Stimulated activated naive B cell treated with anti-CD40 and anti-IgM and Interleukin-4, amounts not matched to agents 10 μg/mL and 1 μg/mL and 100 μg/mL, for 72 hours (primary cell): Measurements from ENCODE around the gene APOB.
A peak's percentile ranks its signal among the peaks of the same experiment; 100 is the strongest.

Experiments used
- ATAC-seq, 2 donors: fragments of 150-1000 bp; cut with Tn5 transposase; replicated peaks; 2 replicates each; pipeline ENCODE4 v1.10.0; 2021; ENCODE audit warnings: moderate library complexity in 1 of 2
- DNase-seq: peaks from one replicate; pipeline ENCODE4 v3.0.0; 2021
- H3K27ac Mint-ChIP-seq: one replicate; pipeline ENCODE4 v1.8.0; 2022; ENCODE audit warnings: mild to moderate bottlenecking, mixed read lengths
- H3K27me3 Mint-ChIP-seq, 2 donors: one replicate each; pipeline ENCODE4 v1.8.0; 2022; ENCODE audit warnings: mixed read lengths in 2 of 2
- H3K36me3 Mint-ChIP-seq, 2 donors: one replicate each; pipeline ENCODE4 v1.8.0; 2022; ENCODE audit warnings: mixed read lengths in 2 of 2, mild to moderate bottlenecking in 1 of 2
- H3K4me1 Mint-ChIP-seq, 2 donors: one replicate each; pipeline ENCODE4 v1.8.0; 2022; ENCODE audit warnings: mixed read lengths in 2 of 2, mild to moderate bottlenecking in 1 of 2
- H3K4me3 Mint-ChIP-seq, 2 donors: one replicate each; pipeline ENCODE4 v1.8.0; 2022; ENCODE audit warnings: mild to moderate bottlenecking in 2 of 2, mixed read lengths in 2 of 2, moderate library complexity in 1 of 2
- H3K9me3 Mint-ChIP-seq, 2 donors: one replicate each; pipeline ENCODE4 v1.8.0; 2022; ENCODE audit warnings: mixed read lengths in 2 of 2, mild to moderate bottlenecking in 1 of 2

The APOB gene

GRCh38 chr2:21043744-21044532, at the start of gene APOB:
APOB (minus strand) TSS chr2:21044073; CDS start chr2:21043945, 128 bp downstream.
- DNase-seq (no peak), ATAC-seq (peak; percentile 8 to 45)
- Mint-ChIP-seq H3K36me3 (no peaks in the 10 kb centered on the region), H3K4me3 (peak within 1 kb of the TSS; percentile 37 to 48), H3K4me1 (peaks cover 3 to 7% of the 10 kb centered on the region in 2 donors), H3K27ac (no peak within 1 kb of the TSS), H3K9me3 (no peaks in the 10 kb centered on the region), H3K27me3 (peaks cover 38 to 39% of the 10 kb centered on the region in 2 donors)

- Mint-ChIP-seq H3K4me3 (no peak overlapping the region), H3K4me1 (no peaks in the 10 kb centered on the region), H3K27ac (no peak overlapping the region), H3K27me3 (peaks cover 0 to 8% of the 10 kb centered on the region in 2 donors), H3K36me3 (no peaks in the 10 kb centered on the region), H3K9me3 (no peaks in the 10 kb centered on the region)
- DNase-seq (no peak), ATAC-seq (no peak)
Measured at GRCh38 chr2:21092308-21092869, 48.5 kb upstream of the APOB start.

- no peak for DNase-seq
- Mint-ChIP-seq H3K27me3 (no peaks in the 10 kb centered on the region), H3K36me3 (no peaks in the 10 kb centered on the region), H3K9me3 (peaks cover 0 to 2% of the 10 kb centered on the region in 2 donors), H3K27ac (no peak overlapping the region), H3K4me1 (no peaks in the 10 kb centered on the region), H3K4me3 (no peak overlapping the region)
- no peak for ATAC-seq
Measured at GRCh38 chr2:21084401-21084800, 40.5 kb upstream of the APOB start.

- H3K36me3 Mint-ChIP-seq: no peaks in the 10 kb centered on the region
- no peak for DNase-seq
- H3K27ac Mint-ChIP-seq: no peak overlapping the region
- H3K4me3 Mint-ChIP-seq: no peak overlapping the region
- no peak for ATAC-seq
- no peaks in the 10 kb centered on the region for H3K4me1 Mint-ChIP-seq
- H3K27me3 Mint-ChIP-seq: no peaks in the 10 kb centered on the region
- H3K9me3 Mint-ChIP-seq: peaks cover 0 to 4% of the 10 kb centered on the region in 2 donors
Measured at GRCh38 chr2:21083482-21083881, 39.6 kb upstream of the APOB start.

- Mint-ChIP-seq H3K27ac (no peak overlapping the region), H3K27me3 (no peaks in the 10 kb centered on the region), H3K4me1 (no peaks in the 10 kb centered on the region), H3K36me3 (no peaks in the 10 kb centered on the region), H3K9me3 (peaks cover 4 to 9% of the 10 kb centered on the region in 2 donors), H3K4me3 (no peak overlapping the region)
- DNase-seq (no peak), ATAC-seq (no peak)
Measured at GRCh38 chr2:21078296-21078695, 34.4 kb upstream of the APOB start.

- ATAC-seq: no peak
- Mint-ChIP-seq H3K4me3 (no peak overlapping the region), H3K36me3 (no peaks in the 10 kb centered on the region)
Measured at GRCh38 chr2:21072477-21073242, 28.8 kb upstream of the APOB start.

GRCh38 chr2:21070341-21071257, 26.7 kb upstream of the APOB start:
- Mint-ChIP-seq H3K36me3 (no peaks in the 10 kb centered on the region), H3K4me3 (no peak overlapping the region), H3K27me3 (peaks cover 0 to 7% of the 10 kb centered on the region in 2 donors), H3K4me1 (no peaks in the 10 kb centered on the region), H3K9me3 (no peaks in the 10 kb centered on the region), H3K27ac (no peak overlapping the region)
- no peak for DNase-seq
- ATAC-seq: no peak

More at GRCh38 chr2:21072477-21073242, 28.8 kb upstream of the APOB start:
- Mint-ChIP-seq H3K4me1 (no peaks in the 10 kb centered on the region), H3K27ac (no peak overlapping the region), H3K27me3 (peaks cover 0 to 7% of the 10 kb centered on the region in 2 donors), H3K9me3 (peaks cover 0 to 2% of the 10 kb centered on the region in 2 donors)
- no peak for DNase-seq

- Mint-ChIP-seq H3K9me3 (no peaks in the 10 kb centered on the region), H3K4me1 (no peaks in the 10 kb centered on the region), H3K36me3 (no peaks in the 10 kb centered on the region), H3K27me3 (peaks cover 0 to 7% of the 10 kb centered on the region in 2 donors), H3K27ac (no peak overlapping the region), H3K4me3 (no peak overlapping the region)
- DNase-seq: no peak
- no peak for ATAC-seq
Measured at GRCh38 chr2:21069746-21070340, 26.0 kb upstream of the APOB start.

GRCh38 chr2:21067859-21068537, 24.1 kb upstream of the APOB start:
- Mint-ChIP-seq H3K27ac (no peak overlapping the region), H3K36me3 (no peaks in the 10 kb centered on the region), H3K4me1 (no peaks in the 10 kb centered on the region), H3K4me3 (no peak overlapping the region), H3K27me3 (peaks cover 0 to 7% of the 10 kb centered on the region in 2 donors), H3K9me3 (no peaks in the 10 kb centered on the region)
- ATAC-seq (no peak), DNase-seq (no peak)

- Mint-ChIP-seq H3K36me3 (no peaks in the 10 kb centered on the region), H3K4me3 (no peak overlapping the region), H3K9me3 (no peaks in the 10 kb centered on the region), H3K4me1 (no peaks in the 10 kb centered on the region), H3K27me3 (peaks cover 0 to 7% of the 10 kb centered on the region in 2 donors), H3K27ac (no peak overlapping the region)
- ATAC-seq: no peak
- no peak for DNase-seq
Measured at GRCh38 chr2:21067125-21067524, 23.3 kb upstream of the APOB start.

- ATAC-seq (no peak), DNase-seq (no peak)
- no peaks in the 10 kb centered on the region for H3K36me3 Mint-ChIP-seq
- H3K9me3 Mint-ChIP-seq: no peaks in the 10 kb centered on the region
- H3K4me3 Mint-ChIP-seq: no peak overlapping the region
- H3K27ac Mint-ChIP-seq: no peak overlapping the region
- H3K27me3 Mint-ChIP-seq: peaks cover 0 to 4% of the 10 kb centered on the region in 2 donors
- H3K4me1 Mint-ChIP-seq: no peaks in the 10 kb centered on the region
Measured at GRCh38 chr2:21059885-21060610, 16.2 kb upstream of the APOB start.

GRCh38 chr2:21057097-21057496, 13.2 kb upstream of the APOB start:
- DNase-seq (no peak), ATAC-seq (no peak)
- Mint-ChIP-seq H3K4me3 (no peak overlapping the region), H3K27me3 (peaks cover 0 to 9% of the 10 kb centered on the region in 2 donors), H3K9me3 (no peaks in the 10 kb centered on the region), H3K36me3 (no peaks in the 10 kb centered on the region), H3K4me1 (no peaks in the 10 kb centered on the region), H3K27ac (no peak overlapping the region)
